Thyroid gland (tissue), 4 donors: ENCODE measurements around the gene PDZD7.

Source experiments
- CTCF ChIP-seq, 6 experiments: fragments of 200-600 bp in 3 of 6; fragments of 450-650 bp in 3 of 6; sonication (generic) in 3 of 6; IDR thresholded peaks; one replicate each; pipeline ENCODE4 v1.5.1; 2016 to 2019; ENCODE audit warnings: antibody characterized with exemption in 6 of 6, mild to moderate bottlenecking in 2 of 6, inconsistent platforms in 1 of 6, moderate library complexity in 1 of 6
- POLR2A ChIP-seq, 2 donors: fragments of 450-650 bp; IDR thresholded peaks; one replicate each; pipeline ENCODE4 v1.6.1; 2017; ENCODE audit warnings: antibody characterized with exemption in 2 of 2, mild to moderate bottlenecking in 2 of 2, moderate library complexity in 1 of 2

GRCh38 chr10:101007099-101007711 is 23.7 kb downstream of the PDZD7 start:
- TF ChIP-seq CTCF (IDR thresholded peaks at IDR 0.05) (no peak), POLR2A (IDR thresholded peaks at IDR 0.05) (no peak)
